ENCODE measurements around the gene NLGN2.

- TF ChIP-seq CBFB (CRISPR knock-in tag; IDR thresholded peaks at IDR 0.05; ENCODE audit: low read depth): no peak
- TF ChIP-seq CTCF (IDR thresholded peaks at IDR 0.05): no peak
- no peak for TF ChIP-seq TCF7 (CRISPR knock-in tag; IDR thresholded peaks at IDR 0.05; ENCODE audit: low read depth)
- TF ChIP-seq HMGXB4 (CRISPR knock-in tag; IDR thresholded peaks at IDR 0.05): no peak
- TF ChIP-seq ATF2 (CRISPR knock-in tag; IDR thresholded peaks at IDR 0.05; ENCODE audit: borderline replicate concordance, low read depth): no peak
- TF ChIP-seq USF1 (CRISPR knock-in tag; IDR thresholded peaks at IDR 0.05): no peak
- TF ChIP-seq NR3C1 (CRISPR knock-in tag; conservative IDR thresholded peaks at IDR 0.05; ENCODE audit: low read depth): no peak
- TF ChIP-seq ERG (CRISPR knock-in tag; IDR thresholded peaks at IDR 0.05): no peak
- TF ChIP-seq CREM (CRISPR knock-in tag; IDR thresholded peaks at IDR 0.05): no peak
- TF ChIP-seq USF2 (CRISPR knock-in tag; IDR thresholded peaks at IDR 0.05): no peak
These were observed 24.7 kb downstream of the NLGN2 start for GRCh38 chr17:7432296-7432695.

Data from WTC11 (cell line).